ENCODE measurements around the gene SLMAP.

SLMAP gene

GRCh38 chr3:57755741-57756527 is at the start of gene SLMAP:
SLMAP (plus strand) TSS chr3:57756309; CDS start chr3:57757652, 1,343 bp downstream.
- peak; percentile 96 for DNase-seq (ENCODE audit: low read depth)
- no peak for TF ChIP-seq CTCF (conservative IDR thresholded peaks at IDR 0.05; ENCODE audit: control insufficient read depth, insufficient read depth, low read depth, low read length)
- H3K4me3 ChIP-seq (ENCODE audit: control insufficient read depth, low read depth, low read length) = peak within 1 kb of the TSS; percentile 67

DNA sequence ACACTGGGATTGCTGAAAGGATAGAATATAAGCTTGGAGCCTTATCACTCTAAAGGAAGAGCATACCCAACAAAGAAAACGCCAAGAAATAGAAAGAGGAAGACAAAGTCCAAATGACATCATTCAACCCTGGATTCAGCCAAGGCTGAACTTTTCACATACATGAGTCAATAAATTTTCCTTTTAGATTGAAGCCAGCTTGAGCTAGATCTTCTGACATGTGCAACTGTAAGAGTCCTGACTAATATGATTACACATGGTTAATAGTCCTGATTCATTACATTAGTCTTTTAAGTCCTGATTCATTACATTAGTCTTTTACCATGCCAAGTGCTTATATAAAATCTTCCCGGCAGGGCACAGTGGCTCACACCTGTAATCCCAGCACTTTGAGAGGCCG is 49.6 kb upstream of the SLMAP start:
- no peak overlapping the region for H3K4me3 ChIP-seq (ENCODE audit: control insufficient read depth, low read depth, low read length)
- TF ChIP-seq CTCF (conservative IDR thresholded peaks at IDR 0.05; ENCODE audit: control insufficient read depth, insufficient read depth, low read depth, low read length) = no peak
- peak; percentile 96 for DNase-seq (ENCODE audit: low read depth)

GRCh38 chr3:57709031-57709430 is 47.1 kb upstream of the SLMAP start:
- no peak for DNase-seq (ENCODE audit: low read depth)
- H3K4me3 ChIP-seq (ENCODE audit: control insufficient read depth, low read depth, low read length) = no peak overlapping the region
- TF ChIP-seq CTCF (conservative IDR thresholded peaks at IDR 0.05; ENCODE audit: control insufficient read depth, insufficient read depth, low read depth, low read length) = no peak

GRCh38 chr3:57709559-57709958 is 46.5 kb upstream of the SLMAP start:
- DNase-seq (ENCODE audit: low read depth) = no peak
- TF ChIP-seq CTCF (conservative IDR thresholded peaks at IDR 0.05; ENCODE audit: control insufficient read depth, insufficient read depth, low read depth, low read length) = no peak
- no peak overlapping the region for H3K4me3 ChIP-seq (ENCODE audit: control insufficient read depth, low read depth, low read length)

DNA sequence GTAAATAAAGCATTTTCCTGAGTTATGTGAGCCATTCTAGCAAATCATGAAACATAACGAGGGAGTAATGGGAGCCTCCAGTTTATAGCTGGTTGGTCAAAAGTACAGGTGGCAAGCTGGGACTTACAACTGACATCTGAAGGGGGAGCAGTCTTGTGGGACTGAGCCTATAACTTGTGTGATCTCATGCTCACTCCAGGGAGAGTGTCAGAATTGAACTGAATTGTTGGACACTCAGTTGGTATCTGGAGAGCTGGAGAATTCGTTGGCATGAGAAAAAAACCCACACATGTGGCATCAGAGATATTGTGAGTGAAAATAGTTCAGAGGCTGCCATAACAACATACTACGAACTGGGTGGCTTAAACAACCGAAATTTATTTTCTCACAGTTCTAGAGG is 40.4 kb upstream of the SLMAP start:
- no peak for DNase-seq (ENCODE audit: low read depth)
- no peak overlapping the region for H3K4me3 ChIP-seq (ENCODE audit: control insufficient read depth, low read depth, low read length)
- no peak for TF ChIP-seq CTCF (conservative IDR thresholded peaks at IDR 0.05; ENCODE audit: control insufficient read depth, insufficient read depth, low read depth, low read length)

DNA sequence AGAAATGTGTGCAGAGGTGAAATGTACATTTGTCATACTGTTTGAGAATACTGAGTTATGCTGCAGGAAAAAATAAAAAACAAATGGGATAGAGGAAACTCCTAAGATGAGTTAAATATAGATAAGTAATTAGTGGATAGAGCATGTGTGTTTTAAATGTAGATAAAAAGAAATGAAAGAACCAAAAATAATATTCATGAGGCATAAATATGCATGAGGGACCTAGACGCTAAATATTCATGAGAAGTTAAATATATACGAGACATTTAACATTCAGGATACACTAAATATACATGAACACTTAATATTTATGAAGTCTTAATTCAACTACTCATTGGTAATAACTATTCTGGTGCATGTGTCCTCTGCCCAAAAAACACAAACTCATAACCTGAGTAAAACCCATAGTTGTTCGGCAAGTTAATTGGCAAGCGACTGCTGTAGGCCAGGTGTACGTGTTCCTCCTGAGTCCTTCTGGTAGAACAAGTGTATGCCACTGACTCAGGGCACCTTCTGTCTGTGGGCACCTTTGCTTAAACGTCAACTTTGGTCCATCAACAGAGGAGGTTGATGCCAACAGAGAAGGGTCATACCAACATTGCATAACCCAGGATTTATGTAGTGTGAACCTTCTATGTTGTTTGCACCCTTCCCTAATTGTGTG is 38.8 kb upstream of the SLMAP start:
- H3K4me3 ChIP-seq (ENCODE audit: control insufficient read depth, low read depth, low read length) = no peak overlapping the region
- no peak for DNase-seq (ENCODE audit: low read depth)

More for the DNA sequence above, 38.8 kb upstream of the SLMAP start:
- no peak for TF ChIP-seq CTCF (conservative IDR thresholded peaks at IDR 0.05; ENCODE audit: control insufficient read depth, insufficient read depth, low read depth, low read length)

Measured in fibroblast of mammary gland (primary cell).